GM19023 (cell line): ENCODE results near the gene SPATS1.
A peak's percentile ranks its signal among the peaks of the same experiment; 100 is the strongest.

Experiments
- ATAC-seq: cut with Tn5 transposase; IDR thresholded peaks from one replicate; pipeline ENCODE4 v1.9.1; 2021; ENCODE audit warnings: mild to moderate bottlenecking, moderate library complexity; ENCODE audit not compliant: unreplicated experiment

Gene SPATS1

GRCh38 chr6:44386364-44386928, 44.0 kb downstream of the SPATS1 start:
- ATAC-seq, result no peak

- no peak for ATAC-seq
Observed at GRCh38 chr6:44386929-44387345, 44.5 kb downstream of the SPATS1 start.

GRCh38 chr6:44387346-44388134, 45.1 kb downstream of the SPATS1 start, which contains the start of gene CDC5L:
Gene CDC5L, plus strand, starts transcription at chr6:44387706. Its CDS starts 118 bp downstream, at chr6:44387824.
- peak; percentile 86 for ATAC-seq

- no peak for ATAC-seq
Observed at GRCh38 chr6:44388135-44388487, 45.7 kb downstream of the SPATS1 start.

- no peak for ATAC-seq
Observed at GRCh38 chr6:44388887-44389286, 46.4 kb downstream of the SPATS1 start.

- no peak for ATAC-seq
Observed at GRCh38 chr6:44390158-44390683, 47.8 kb downstream of the SPATS1 start.
